Uterus (tissue), 4 donors: ENCODE results near the gene RNPC3. TPM values are rescaled to one million over a fixed set of nuclear protein-coding genes. Genes with fewer than 3 reads are reported as not detected.

ENCODE experiments used
- DNase-seq, 2 donors: peaks; one replicate each; pipeline ENCODE4 v3.0.0-alpha.2; 2019 to 2020
- H3K27ac ChIP-seq, 2 donors: fragments of 200-600 bp; sonication (generic); 1 replicate in 1 of 2; 2 replicates in 1 of 2; pipeline ENCODE4 v1.5.1; 2016 to 2018
- H3K27me3 ChIP-seq, 2 donors: fragments of 200-600 bp; sonication (generic); one replicate each; pipeline ENCODE4 v1.5.1; 2018 to 2019; ENCODE audit warnings: control low read depth in 1 of 2
- H3K36me3 ChIP-seq, 2 donors: fragments of 200-600 bp; sonication (generic); one replicate each; pipeline ENCODE4 v1.5.1; 2019; ENCODE audit warnings: control low read depth in 1 of 2
- H3K4me1 ChIP-seq, 2 donors: fragments of 200-600 bp; sonication (generic); one replicate each; pipeline ENCODE4 v1.5.1; 2018 to 2019; ENCODE audit warnings: control low read depth in 1 of 2
- H3K4me3 ChIP-seq, 2 donors: fragments of 200-600 bp; sonication (generic); 1 replicate in 1 of 2; 2 replicates in 1 of 2; pipeline ENCODE4 v1.5.1; 2018 to 2019; ENCODE audit warnings: mild to moderate bottlenecking in 1 of 2
- H3K9me3 ChIP-seq, 2 donors: fragments of 200-600 bp; sonication (generic); one replicate each; pipeline ENCODE4 v1.5.1; 2019; ENCODE audit warnings: control low read depth in 1 of 2
- POLR2A ChIP-seq, 2 donors: fragments of 450-650 bp; IDR thresholded peaks; one replicate each; pipeline ENCODE4 v1.6.1; 2016; ENCODE audit warnings: antibody characterized with exemption in 2 of 2, mild to moderate bottlenecking in 1 of 2, moderate library complexity in 1 of 2
- intact Hi-C: fragments of 100-400 bp; cut with DNase I; formaldehyde crosslinking; loops from one replicate; pipeline ENCODE4 v1.15.1; 2023; ENCODE audit warnings: low total_unique reads
- total RNA-seq, 4 donors: library from RNA; depleted of rRNA in 3 of 4; stranded (reverse); fragments of >200 nt in 3 of 4; gene quantifications; one replicate each; pipeline versions ENCODE4 v1.1.0 to v1.2.4, GENCODE V29; 2014 to 2023
- TF ChIP-seq, protein P1 (sequence below), 4 experiments: fragments of 200-600 bp in 2 of 4; fragments of 450-650 bp in 2 of 4; sonication (generic) in 2 of 4; IDR thresholded peaks; one replicate each; pipeline ENCODE4 v1.5.1; 2016 to 2019; ENCODE audit warnings: antibody characterized with exemption in 4 of 4, mild to moderate bottlenecking in 2 of 4, moderate library complexity in 1 of 4
- donor health status: DM: yes; HTN: yes; CAD: no.

The RNPC3 gene
- 10 to 100 TPM; 17.6 to 49.1 (median 23.0) TPM for total RNA-seq

GRCh38 chr1:103525607-103526507 lies at the start of gene RNPC3:
RNPC3 (plus strand) TSS chr1:103525699; CDS start chr1:103526071, 372 bp downstream.
- H3K4me1 ChIP-seq: peaks cover 0 to 8% of the 10 kb centered on the region in 2 donors
- peak; percentile 84 to 92 for DNase-seq
- H3K27ac ChIP-seq: peak within 1 kb of the TSS; percentile 92 to 95
- intact Hi-C loops: no loop called here
- peak within 1 kb of the TSS; percentile 81 to 84 for H3K4me3 ChIP-seq
- TF ChIP-seq, protein P1, sequence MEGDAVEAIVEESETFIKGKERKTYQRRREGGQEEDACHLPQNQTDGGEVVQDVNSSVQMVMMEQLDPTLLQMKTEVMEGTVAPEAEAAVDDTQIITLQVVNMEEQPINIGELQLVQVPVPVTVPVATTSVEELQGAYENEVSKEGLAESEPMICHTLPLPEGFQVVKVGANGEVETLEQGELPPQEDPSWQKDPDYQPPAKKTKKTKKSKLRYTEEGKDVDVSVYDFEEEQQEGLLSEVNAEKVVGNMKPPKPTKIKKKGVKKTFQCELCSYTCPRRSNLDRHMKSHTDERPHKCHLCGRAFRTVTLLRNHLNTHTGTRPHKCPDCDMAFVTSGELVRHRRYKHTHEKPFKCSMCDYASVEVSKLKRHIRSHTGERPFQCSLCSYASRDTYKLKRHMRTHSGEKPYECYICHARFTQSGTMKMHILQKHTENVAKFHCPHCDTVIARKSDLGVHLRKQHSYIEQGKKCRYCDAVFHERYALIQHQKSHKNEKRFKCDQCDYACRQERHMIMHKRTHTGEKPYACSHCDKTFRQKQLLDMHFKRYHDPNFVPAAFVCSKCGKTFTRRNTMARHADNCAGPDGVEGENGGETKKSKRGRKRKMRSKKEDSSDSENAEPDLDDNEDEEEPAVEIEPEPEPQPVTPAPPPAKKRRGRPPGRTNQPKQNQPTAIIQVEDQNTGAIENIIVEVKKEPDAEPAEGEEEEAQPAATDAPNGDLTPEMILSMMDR (IDR thresholded peaks at IDR 0.05): no peak
- TF ChIP-seq POLR2A (IDR thresholded peaks at IDR 0.05): peak; percentile 14 to 46
- H3K36me3 ChIP-seq: no peaks in the 10 kb centered on the region
- H3K9me3 ChIP-seq: no peaks in the 10 kb centered on the region
- no peaks in the 10 kb centered on the region for H3K27me3 ChIP-seq

GRCh38 chr1:103477101-103477500 lies 48.4 kb upstream of the RNPC3 start:
- TF ChIP-seq, protein P1 (IDR thresholded peaks at IDR 0.05): no peak
- TF ChIP-seq POLR2A (IDR thresholded peaks at IDR 0.05): no peak
- H3K27me3 ChIP-seq: no peaks in the 10 kb centered on the region
- no peak for DNase-seq
- no peaks in the 10 kb centered on the region for H3K9me3 ChIP-seq
- no peaks in the 10 kb centered on the region for H3K36me3 ChIP-seq
- H3K4me1 ChIP-seq: no peaks in the 10 kb centered on the region
- H3K4me3 ChIP-seq: no peak overlapping the region
- H3K27ac ChIP-seq: no peak overlapping the region
- intact Hi-C loops: no loop called here

DNA sequence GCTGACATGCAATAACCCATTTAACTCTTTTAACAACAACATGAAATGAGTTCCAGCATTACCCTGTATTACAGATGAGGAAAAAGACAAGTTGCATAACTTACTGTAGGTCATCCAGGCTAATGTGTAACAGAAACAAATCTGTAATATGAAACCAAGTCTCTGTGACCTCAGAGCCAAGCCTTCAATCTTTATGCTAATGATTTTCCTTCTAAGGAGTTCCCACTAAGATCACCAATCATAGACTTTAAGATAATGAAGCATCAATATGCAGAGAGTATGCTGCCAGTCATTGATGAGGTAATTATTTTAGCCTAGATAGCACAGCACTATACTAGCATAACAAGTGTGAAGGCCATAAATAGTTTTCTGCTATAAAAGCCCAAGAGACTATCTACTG lies 35.6 kb upstream of the RNPC3 start:
- Histone ChIP-seq H3K4me3 (no peak overlapping the region), H3K27ac (no peak overlapping the region), H3K27me3 (no peaks in the 10 kb centered on the region), H3K9me3 (no peaks in the 10 kb centered on the region), H3K4me1 (no peaks in the 10 kb centered on the region), H3K36me3 (no peaks in the 10 kb centered on the region)
- intact Hi-C loops: no loop called here
- TF ChIP-seq, protein P1 (IDR thresholded peaks at IDR 0.05): no peak
- TF ChIP-seq POLR2A (IDR thresholded peaks at IDR 0.05): no peak
- DNase-seq: no peak

DNA sequence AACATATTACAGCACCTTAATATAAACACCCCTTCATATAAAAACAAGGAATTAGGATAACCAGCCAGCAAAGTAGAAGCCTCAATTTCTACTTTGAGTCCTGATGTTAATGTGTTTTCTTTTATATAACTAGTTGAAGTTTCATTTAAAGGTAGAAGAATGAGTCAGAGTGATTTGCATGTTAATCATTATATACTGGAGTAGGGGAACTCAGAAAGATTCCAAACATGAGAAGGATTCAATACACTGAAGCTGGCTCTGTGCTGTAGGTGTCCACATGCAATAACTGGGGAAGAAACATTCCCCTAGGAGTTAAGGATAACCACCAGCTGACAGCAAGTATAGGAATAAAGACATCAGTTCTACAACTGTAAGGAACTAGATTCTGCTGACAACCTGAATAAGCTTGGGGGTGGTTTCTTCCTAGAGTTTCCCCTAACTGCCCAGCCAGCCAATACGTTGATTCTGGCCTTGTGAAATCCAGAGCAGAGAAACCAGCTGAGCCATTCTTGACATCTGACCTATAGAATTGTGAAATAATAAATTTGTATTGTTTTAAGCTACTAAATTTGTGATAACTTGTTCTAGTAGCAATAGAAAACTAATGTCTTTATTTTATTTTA lies 33.4 kb upstream of the RNPC3 start:
- H3K4me1 ChIP-seq: no peaks in the 10 kb centered on the region
- intact Hi-C loops: no loop called here
- H3K9me3 ChIP-seq: no peaks in the 10 kb centered on the region
- DNase-seq: no peak
- H3K27ac ChIP-seq: no peak overlapping the region
- no peaks in the 10 kb centered on the region for H3K36me3 ChIP-seq
- H3K4me3 ChIP-seq: no peak overlapping the region
- H3K27me3 ChIP-seq: no peaks in the 10 kb centered on the region
- TF ChIP-seq POLR2A (IDR thresholded peaks at IDR 0.05): no peak
- TF ChIP-seq, protein P1 (IDR thresholded peaks at IDR 0.05): no peak
